NT2/D1 (cell line): Measurements from ENCODE around the gene ABCG1.

Experiments used
- SUZ12 ChIP-seq: IDR thresholded peaks from 2 replicates; pipeline ENCODE4 v1.6.1; 2011; ENCODE audit not compliant: insufficient read length, insufficient read depth; ENCODE audit errors: extremely low read depth
- YY1 ChIP-seq: IDR thresholded peaks from 2 replicates; pipeline ENCODE4 v1.6.1; 2011; ENCODE audit not compliant: insufficient read length, insufficient read depth
- ZNF274 ChIP-seq: IDR thresholded peaks from 2 replicates; pipeline ENCODE4 v1.6.1; 2011; ENCODE audit warnings: mild to moderate bottlenecking, low read depth, low read length

GRCh38 chr21:42191696-42192595 is 27.0 kb upstream of the ABCG1 start:
- TF ChIP-seq ZNF274 (no peak), YY1 (no peak), SUZ12 (no peak)
